Astrocyte (in vitro differentiated cells and primary cell): ENCODE results near the gene SLCO4A1. TPM values are rescaled to one million over a fixed set of nuclear protein-coding genes. Genes with fewer than 3 reads are reported as not detected.
A peak's percentile ranks its signal among the peaks of the same experiment; 100 is the strongest.
"Not testable (repeated sequence)": the region's sequence is repeated elsewhere in the genome, so short reads cannot be mapped to it uniquely, and the experiment has no call there.

ENCODE experiments used
- DNase-seq: peaks from one replicate; pipeline ENCODE4 v3.0.0-alpha.2; 2010; ENCODE audit warnings: low read depth
- FAIRE-seq: peaks from 2 replicates; lab custom pipeline; 2011; peaks lifted over from hg19 to GRCh38; lab: Jason Lieb, UNC
- H2AFZ ChIP-seq: 2 replicates; pipeline ENCODE4 v1.6.0; 2012; ENCODE audit warnings: low read depth, low read length, inconsistent platforms
- H3K27ac ChIP-seq: 2 replicates; pipeline ENCODE4 v1.5.1; 2011; ENCODE audit warnings: low read depth, low read length, inconsistent platforms
- H3K27me3 ChIP-seq: 2 replicates; pipeline ENCODE4 v1.6.0; 2011; ENCODE audit warnings: low read length, inconsistent platforms; ENCODE audit not compliant: insufficient read depth
- H3K36me3 ChIP-seq: 2 replicates; pipeline ENCODE4 v1.5.1; 2011; ENCODE audit warnings: low read length, inconsistent platforms; ENCODE audit not compliant: insufficient read depth
- H3K4me1 ChIP-seq: 2 replicates; pipeline ENCODE4 v1.5.1; 2011; ENCODE audit warnings: low read length, inconsistent platforms; ENCODE audit not compliant: insufficient read depth
- H3K4me2 ChIP-seq: 2 replicates; pipeline ENCODE4 v1.6.0; 2012; ENCODE audit warnings: low read length, inconsistent platforms
- H3K4me3 ChIP-seq: 2 replicates; pipeline ENCODE4 v1.5.1; 2011; ENCODE audit warnings: low read depth, mild to moderate bottlenecking, low read length, inconsistent platforms; ENCODE audit not compliant: insufficient read depth
- H3K79me2 ChIP-seq: 2 replicates; pipeline ENCODE4 v1.6.0; 2012; ENCODE audit warnings: mild to moderate bottlenecking, low read length, inconsistent platforms; ENCODE audit not compliant: insufficient read depth
- H3K9ac ChIP-seq: 2 replicates; pipeline ENCODE4 v1.6.0; 2012; ENCODE audit warnings: mild to moderate bottlenecking, low read length, inconsistent platforms
- H3K9me3 ChIP-seq: 2 replicates; pipeline ENCODE4 v1.5.1; 2012; ENCODE audit warnings: low read depth, mild to moderate bottlenecking, low read length, inconsistent platforms; ENCODE audit not compliant: insufficient read depth
- H4K20me1 ChIP-seq: 2 replicates; pipeline ENCODE4 v1.6.0; 2012; ENCODE audit warnings: low read length, inconsistent platforms; ENCODE audit not compliant: insufficient read depth
- H3K27ac Mint-ChIP-seq: one replicate; pipeline ENCODE4 v1.8.0; 2021; ENCODE audit warnings: mild to moderate bottlenecking, mixed read lengths; ENCODE audit not compliant: unreplicated experiment
- H3K27me3 Mint-ChIP-seq: one replicate; pipeline ENCODE4 v1.8.0; 2021; ENCODE audit warnings: low read depth, mixed read lengths; ENCODE audit not compliant: unreplicated experiment
- H3K36me3 Mint-ChIP-seq: one replicate; pipeline ENCODE4 v1.8.0; 2021; ENCODE audit warnings: low read depth, mixed read lengths; ENCODE audit not compliant: unreplicated experiment
- H3K4me1 Mint-ChIP-seq: one replicate; pipeline ENCODE4 v1.8.0; 2021; ENCODE audit warnings: low read depth, mixed read lengths; ENCODE audit not compliant: unreplicated experiment
- H3K4me3 Mint-ChIP-seq: one replicate; pipeline ENCODE4 v1.8.0; 2021; ENCODE audit warnings: mild to moderate bottlenecking, moderate library complexity, mixed read lengths; ENCODE audit not compliant: unreplicated experiment
- H3K9me3 Mint-ChIP-seq: one replicate; pipeline ENCODE4 v1.8.0; 2021; ENCODE audit warnings: mild to moderate bottlenecking, mixed read lengths; ENCODE audit not compliant: unreplicated experiment
- CTCF ChIP-seq: IDR thresholded peaks from 2 replicates; pipeline ENCODE4 v1.5.1; 2011; ENCODE audit warnings: low read depth, mild to moderate bottlenecking, inconsistent platforms, low read length, moderate library complexity; ENCODE audit not compliant: insufficient read depth
- EZH2 ChIP-seq: IDR thresholded peaks from 2 replicates; pipeline ENCODE4 v1.6.1; 2012; ENCODE audit warnings: mild to moderate bottlenecking, low read length, inconsistent platforms; ENCODE audit not compliant: insufficient read depth
- total RNA-seq: library from RNA; stranded (reverse); gene quantifications from 2 replicates; pipeline ENCODE4 v1.2.1, GENCODE V29; 2021

SLCO4A1 gene
- total RNA-seq, 1 donor from 2014 or later: 0.43 TPM

DNA sequence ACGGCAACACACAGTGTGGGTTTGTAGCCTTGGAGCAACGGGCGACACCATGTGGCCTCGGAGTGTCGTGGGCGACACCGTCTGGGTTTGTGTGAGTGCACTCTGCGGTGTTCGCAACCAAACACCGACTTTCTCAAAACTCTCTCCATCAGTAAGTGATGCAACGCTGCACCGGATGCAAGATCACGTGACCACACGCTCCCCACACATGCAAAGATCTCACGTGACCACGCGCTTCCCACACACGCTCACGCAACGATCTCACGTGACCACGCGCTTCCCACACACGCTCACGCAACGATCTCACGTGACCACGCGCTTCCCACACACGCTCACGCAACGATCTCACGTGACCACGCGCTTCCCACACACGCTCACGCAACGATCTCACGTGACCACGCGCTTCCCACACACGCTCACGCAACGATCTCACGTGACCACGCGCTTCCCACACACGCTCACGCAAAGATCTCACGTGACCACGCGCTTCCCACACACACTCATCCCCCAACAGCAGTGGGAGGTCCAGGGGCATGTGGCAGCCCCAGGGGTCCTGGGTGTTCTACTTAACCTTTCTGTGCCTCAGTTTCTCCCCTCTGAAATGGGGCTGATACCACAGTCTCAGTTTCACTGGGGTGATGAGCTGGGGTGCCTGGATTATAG, 41.5 kb downstream of the SLCO4A1 start:
- not testable (repeated sequence) for FAIRE-seq, H3K4me1 ChIP-seq, H3K4me1 Mint-ChIP-seq, H3K36me3 Mint-ChIP-seq, H3K27ac Mint-ChIP-seq, H3K9me3 ChIP-seq, H3K4me2 ChIP-seq, H3K4me3 ChIP-seq, DNase-seq, H3K9ac ChIP-seq, H3K79me2 ChIP-seq, H3K4me3 Mint-ChIP-seq, H2AFZ ChIP-seq, H3K27ac ChIP-seq, H3K36me3 ChIP-seq, H4K20me1 ChIP-seq
- H3K27me3 ChIP-seq: peaks cover 35% of the 10 kb centered on the region
- Mint-ChIP-seq H3K9me3 (peaks cover 14% of the 10 kb centered on the region), H3K27me3 (peaks cover 36% of the 10 kb centered on the region)

DNA sequence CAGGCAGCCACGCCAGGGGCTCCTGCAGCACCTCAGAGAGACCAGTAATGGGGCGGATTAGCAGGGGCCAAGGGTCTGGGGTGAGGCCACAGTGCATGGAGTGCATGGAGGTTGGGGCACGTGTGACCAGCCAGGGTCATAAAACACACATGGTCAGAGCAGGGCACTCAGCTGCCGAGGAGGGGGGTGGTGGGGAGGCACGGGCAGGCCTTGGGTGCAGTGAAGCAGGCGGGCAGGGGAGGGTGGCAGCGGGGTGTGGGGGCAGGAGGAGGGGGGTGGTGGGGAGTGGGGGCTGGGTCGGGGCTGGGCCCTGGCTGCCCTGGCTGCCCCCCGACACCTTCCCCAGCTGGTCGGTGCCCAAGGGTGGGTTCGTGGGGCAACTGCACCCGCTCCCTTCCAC, 42.7 kb downstream of the SLCO4A1 start:
- no peak overlapping the region for H3K27ac Mint-ChIP-seq
- H3K27me3 ChIP-seq: peaks cover 34% of the 10 kb centered on the region
- no peak for FAIRE-seq

GRCh38 chr20:62685781-62686555, 43.7 kb downstream of the SLCO4A1 start:
- FAIRE-seq: no peak
- Mint-ChIP-seq H3K27me3 (peaks cover 39% of the 10 kb centered on the region), H3K4me1 (peaks cover 9% of the 10 kb centered on the region), H3K9me3 (no peaks in the 10 kb centered on the region), H3K27ac (no peak overlapping the region), H3K36me3 (no peaks in the 10 kb centered on the region), H3K4me3 (no peak overlapping the region)
- Histone ChIP-seq H4K20me1 (no peaks in the 10 kb centered on the region), H3K27me3 (peaks cover 28% of the 10 kb centered on the region), H3K36me3 (no peaks in the 10 kb centered on the region), H3K4me2 (no peak overlapping the region), H3K4me3 (no peak overlapping the region), H3K4me1 (peaks cover 4% of the 10 kb centered on the region), H3K9ac (no peak overlapping the region), H2AFZ (no peak overlapping the region), H3K9me3 (no peaks in the 10 kb centered on the region), H3K79me2 (no peaks in the 10 kb centered on the region), H3K27ac (no peak overlapping the region)
- peak; percentile 69 for TF ChIP-seq EZH2
- no peak for TF ChIP-seq CTCF
- no peak for DNase-seq

More for the DNA sequence above, 42.7 kb downstream of the SLCO4A1 start:
- no peak for TF ChIP-seq EZH2
- no peak for TF ChIP-seq CTCF
- H3K36me3 ChIP-seq: no peaks in the 10 kb centered on the region
- no peaks in the 10 kb centered on the region for H4K20me1 ChIP-seq
- no peaks in the 10 kb centered on the region for H3K9me3 ChIP-seq
- no peak overlapping the region for H3K4me2 ChIP-seq
- H3K4me3 ChIP-seq: no peak overlapping the region
- Mint-ChIP-seq H3K9me3 (peaks cover 8% of the 10 kb centered on the region), H3K4me1 (peaks cover 3% of the 10 kb centered on the region), H3K4me3 (no peak overlapping the region), H3K27me3 (peaks cover 34% of the 10 kb centered on the region), H3K36me3 (peaks cover 2% of the 10 kb centered on the region)
- no peaks in the 10 kb centered on the region for H3K79me2 ChIP-seq
- peaks cover 4% of the 10 kb centered on the region for H3K4me1 ChIP-seq
- H3K27ac ChIP-seq: no peak overlapping the region
- DNase-seq: no peak
- no peak overlapping the region for H2AFZ ChIP-seq
- no peak overlapping the region for H3K9ac ChIP-seq
